Kidney (tissue), 14 donors: ENCODE measurements around the gene ECEL1. TPM values are rescaled to one million over a fixed set of nuclear protein-coding genes. Genes with fewer than 3 reads are reported as not detected.
A peak's percentile ranks its signal among the peaks of the same experiment; 100 is the strongest.

Experiments
- DNase-seq, 5 donors: peaks; one replicate each; pipeline ENCODE4 v3.0.0-alpha.2; 2013 to 2020
- FAIRE-seq: peaks from 2 replicates; lab custom pipeline; 2012; peaks lifted over from hg19 to GRCh38; lab: Jason Lieb, UNC
- H3K27ac ChIP-seq, 2 donors: one replicate each; pipeline ENCODE4 v1.7.0; 2013; ENCODE audit warnings: low read depth in 2 of 2, low read length in 2 of 2, inconsistent platforms in 1 of 2
- H3K27me3 ChIP-seq: one replicate; pipeline ENCODE4 v1.7.1; 2013; ENCODE audit warnings: low read length, inconsistent platforms; ENCODE audit not compliant: control insufficient read depth, insufficient read depth
- H3K36me3 ChIP-seq, 3 donors: one replicate each; pipeline versions ENCODE4 v1.7.0 to v1.7.1; 2013; ENCODE audit warnings: low read length in 3 of 3, control low read depth in 1 of 3, inconsistent platforms in 1 of 3; ENCODE audit not compliant: insufficient read depth in 3 of 3, control insufficient read depth in 2 of 3
- H3K4me1 ChIP-seq, 3 donors: one replicate each; pipeline versions ENCODE4 v1.7.0 to v1.7.1; 2013; ENCODE audit warnings: low read length in 3 of 3, inconsistent platforms in 1 of 3, low read depth in 1 of 3; ENCODE audit not compliant: control insufficient read depth in 2 of 3, insufficient read depth in 2 of 3
- H3K4me3 ChIP-seq, 3 donors: one replicate each; pipeline versions ENCODE4 v1.7.0 to v1.8.1; 2013; ENCODE audit warnings: low read length in 3 of 3, control low read depth in 1 of 3, inconsistent platforms in 1 of 3
- H3K9ac ChIP-seq, 3 donors: one replicate each; pipeline versions ENCODE4 v1.7.0 to v1.7.1; 2013; ENCODE audit warnings: low read length in 3 of 3, control low read depth in 1 of 3, inconsistent platforms in 1 of 3
- H3K9me3 ChIP-seq, 3 donors: one replicate each; pipeline versions ENCODE4 v1.7.0 to v1.7.1; 2013; ENCODE audit warnings: low read length in 3 of 3, control low read depth in 1 of 3, inconsistent platforms in 1 of 3; ENCODE audit not compliant: control insufficient read depth in 2 of 3, insufficient read depth in 1 of 3
- CTCF ChIP-seq: IDR thresholded peaks from 3 replicates; pipeline ENCODE4 v1.5.1; 2012; ENCODE audit warnings: mild to moderate bottlenecking, moderate library complexity, borderline replicate concordance; ENCODE audit not compliant: insufficient read depth; ENCODE audit errors: extremely low read depth
- intact Hi-C: fragments of 100-400 bp; cut with DNase I; formaldehyde crosslinking; loops from one replicate; pipeline ENCODE4 v1.11.1; 2022
- polyA plus RNA-seq: library from polyadenylated mRNA; stranded (reverse); fragments of 350-450 nt; fragmentation: Illumina TruSeq; extraction: RNeasy Lipid Tissue Mini Kit (QIAGEN cat#74804); gene quantifications from one replicate; pipeline ENCODE4 v1.2.3, GENCODE V29; 2014; ENCODE audit warnings: low read depth, low replicate concordance; ENCODE audit not compliant: insufficient read depth
- total RNA-seq: library from RNA; stranded (reverse); fragmentation: NEBNext Ultra II Directional; extraction: Animal tissue kit (Norgen Biotek cat#: 25700); gene quantifications from one replicate; pipeline ENCODE4 v1.2.1, GENCODE V29; 2021
- donor health status: control.
- donor health status: control.
- donor health status: control.
- donor health status: control.
- donor health status: control.
- donor health status: DM: yes; HTN: yes; CAD: no.
- donor health status: Normal renal cell carcinoma (clear cell type).

Gene ECEL1
- total and polyA plus RNA-seq, 2 donors from 2014 or later = 6.7 to 8.5 TPM

DNA sequence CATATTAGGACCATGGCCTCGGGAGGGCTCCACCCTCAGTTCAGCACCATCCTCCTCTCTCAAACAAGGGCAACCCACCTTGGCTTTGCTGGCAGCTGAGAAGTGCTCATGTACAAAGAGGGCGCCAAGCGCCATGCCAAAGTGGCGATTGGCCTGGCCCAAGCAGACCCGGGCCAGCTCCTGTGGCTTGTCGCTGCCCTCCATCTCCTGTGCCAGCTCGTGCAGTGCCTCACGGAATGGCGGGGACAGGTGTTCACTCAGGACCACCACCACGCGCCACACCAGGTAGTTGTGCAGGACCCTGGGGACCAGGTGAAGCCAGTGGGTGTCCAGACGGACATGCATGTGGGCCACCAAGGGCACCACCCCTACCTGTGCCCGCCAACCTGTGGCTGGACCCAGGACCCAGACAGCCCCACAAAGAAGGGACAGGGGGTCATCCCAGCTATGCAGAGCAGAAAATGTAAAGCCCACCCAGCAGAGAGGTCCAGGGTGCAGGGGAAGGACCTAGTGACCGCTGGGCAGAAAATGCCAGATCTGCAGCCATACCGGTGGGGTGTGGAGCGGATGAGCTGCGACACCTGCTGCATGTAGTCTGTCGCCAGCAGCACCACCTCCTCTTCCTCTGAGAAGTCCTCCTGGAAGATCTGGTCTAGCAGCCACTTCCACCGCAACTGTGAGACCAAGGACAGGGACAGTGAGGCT, 3.6 kb downstream of the ECEL1 start:
- H3K4me1 ChIP-seq = no peaks in the 10 kb centered on the region
- no peaks in the 10 kb centered on the region for H3K36me3 ChIP-seq
- DNase-seq (peak in 2 of 5 donors; percentile 34 to 51), FAIRE-seq (no peak)
- H3K9me3 ChIP-seq = no peaks in the 10 kb centered on the region
- intact Hi-C loops = no loop called here
- H3K4me3 ChIP-seq = no peak overlapping the region
- no peak overlapping the region for H3K9ac ChIP-seq
- H3K27me3 ChIP-seq = peaks cover 17% of the 10 kb centered on the region
- no peak overlapping the region for H3K27ac ChIP-seq
- no peak for TF ChIP-seq CTCF

- Histone ChIP-seq H3K9me3 (no peaks in the 10 kb centered on the region), H3K27ac (no peak overlapping the region), H3K27me3 (peaks cover 17% of the 10 kb centered on the region), H3K36me3 (no peaks in the 10 kb centered on the region), H3K4me1 (no peaks in the 10 kb centered on the region), H3K9ac (no peak overlapping the region), H3K4me3 (no peak overlapping the region)
- TF ChIP-seq CTCF = no peak
- intact Hi-C loops = no loop called here
- DNase-seq (peak in 1 of 5 donors; percentile 52), FAIRE-seq (no peak)
These were observed 4.2 kb downstream of the ECEL1 start for GRCh38 chr2:232483311-232483922.

- Histone ChIP-seq H3K9ac (no peak overlapping the region), H3K36me3 (no peaks in the 10 kb centered on the region), H3K4me3 (no peak overlapping the region), H3K4me1 (no peaks in the 10 kb centered on the region), H3K27me3 (peaks cover 17% of the 10 kb centered on the region), H3K27ac (no peak overlapping the region), H3K9me3 (no peaks in the 10 kb centered on the region)
- DNase-seq = peak in 2 of 5 donors; percentile 42 to 66
- TF ChIP-seq CTCF = no peak
- no peak for FAIRE-seq
- intact Hi-C loops = no loop called here
These were observed 5.1 kb downstream of the ECEL1 start for GRCh38 chr2:232482301-232483238.
